HFF-Myc (cell line): ENCODE measurements around the gene JARID2.

Experiments
- DNase-seq: peaks from one replicate; pipeline ENCODE4 v3.0.0-alpha.2; 2011; ENCODE audit warnings: low read depth; ENCODE audit errors: extremely low read depth
- H3K4me3 ChIP-seq: replicated peaks from 2 replicates; pipeline ENCODE4 v1.5.1; 2011; ENCODE audit warnings: low read depth, mild to moderate bottlenecking, control low read depth, low read length
- TF ChIP-seq, protein P1 (sequence below): IDR thresholded peaks from 2 replicates; pipeline ENCODE4 v1.5.1; 2012; ENCODE audit warnings: mild to moderate bottlenecking, low read depth, low read length, control low read depth; ENCODE audit errors: missing control alignments

JARID2 gene

DNA sequence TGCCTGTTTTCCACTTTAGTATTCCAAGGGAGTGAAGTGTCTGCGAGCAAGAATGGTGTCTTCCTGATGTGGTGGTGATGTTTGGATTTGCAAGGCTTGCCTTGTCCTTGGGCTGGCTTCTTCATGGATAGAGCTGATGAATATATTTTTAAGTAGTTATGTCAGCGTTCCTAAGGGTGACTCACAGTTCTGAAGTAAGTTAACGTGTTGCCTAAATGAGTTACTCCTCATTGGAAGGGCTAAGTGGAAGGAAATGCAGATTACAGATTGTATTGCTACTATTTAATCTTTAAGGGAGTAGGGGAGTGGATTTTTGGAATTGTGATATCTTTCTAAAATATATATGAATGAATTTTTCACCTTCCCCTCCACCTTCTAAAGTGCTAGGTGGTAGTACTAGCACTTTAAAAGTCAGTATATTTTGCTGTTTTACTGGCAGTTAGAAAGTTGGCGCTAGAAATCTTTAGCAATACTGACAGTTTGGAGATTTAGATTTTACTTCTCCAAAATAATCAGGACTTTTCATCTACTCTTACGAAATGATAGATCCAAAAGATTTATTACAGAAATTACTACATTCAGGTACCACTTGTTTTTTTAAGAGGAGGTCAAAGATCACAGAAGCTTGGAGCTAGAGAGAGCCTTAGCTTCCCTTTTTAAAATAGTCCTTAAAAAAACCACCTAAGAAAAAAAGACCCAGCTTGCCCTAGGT, 197.4 kb downstream of the JARID2 start:
- peak; percentile 33 for DNase-seq
- TF ChIP-seq, protein P1, sequence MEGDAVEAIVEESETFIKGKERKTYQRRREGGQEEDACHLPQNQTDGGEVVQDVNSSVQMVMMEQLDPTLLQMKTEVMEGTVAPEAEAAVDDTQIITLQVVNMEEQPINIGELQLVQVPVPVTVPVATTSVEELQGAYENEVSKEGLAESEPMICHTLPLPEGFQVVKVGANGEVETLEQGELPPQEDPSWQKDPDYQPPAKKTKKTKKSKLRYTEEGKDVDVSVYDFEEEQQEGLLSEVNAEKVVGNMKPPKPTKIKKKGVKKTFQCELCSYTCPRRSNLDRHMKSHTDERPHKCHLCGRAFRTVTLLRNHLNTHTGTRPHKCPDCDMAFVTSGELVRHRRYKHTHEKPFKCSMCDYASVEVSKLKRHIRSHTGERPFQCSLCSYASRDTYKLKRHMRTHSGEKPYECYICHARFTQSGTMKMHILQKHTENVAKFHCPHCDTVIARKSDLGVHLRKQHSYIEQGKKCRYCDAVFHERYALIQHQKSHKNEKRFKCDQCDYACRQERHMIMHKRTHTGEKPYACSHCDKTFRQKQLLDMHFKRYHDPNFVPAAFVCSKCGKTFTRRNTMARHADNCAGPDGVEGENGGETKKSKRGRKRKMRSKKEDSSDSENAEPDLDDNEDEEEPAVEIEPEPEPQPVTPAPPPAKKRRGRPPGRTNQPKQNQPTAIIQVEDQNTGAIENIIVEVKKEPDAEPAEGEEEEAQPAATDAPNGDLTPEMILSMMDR = no peak

DNA sequence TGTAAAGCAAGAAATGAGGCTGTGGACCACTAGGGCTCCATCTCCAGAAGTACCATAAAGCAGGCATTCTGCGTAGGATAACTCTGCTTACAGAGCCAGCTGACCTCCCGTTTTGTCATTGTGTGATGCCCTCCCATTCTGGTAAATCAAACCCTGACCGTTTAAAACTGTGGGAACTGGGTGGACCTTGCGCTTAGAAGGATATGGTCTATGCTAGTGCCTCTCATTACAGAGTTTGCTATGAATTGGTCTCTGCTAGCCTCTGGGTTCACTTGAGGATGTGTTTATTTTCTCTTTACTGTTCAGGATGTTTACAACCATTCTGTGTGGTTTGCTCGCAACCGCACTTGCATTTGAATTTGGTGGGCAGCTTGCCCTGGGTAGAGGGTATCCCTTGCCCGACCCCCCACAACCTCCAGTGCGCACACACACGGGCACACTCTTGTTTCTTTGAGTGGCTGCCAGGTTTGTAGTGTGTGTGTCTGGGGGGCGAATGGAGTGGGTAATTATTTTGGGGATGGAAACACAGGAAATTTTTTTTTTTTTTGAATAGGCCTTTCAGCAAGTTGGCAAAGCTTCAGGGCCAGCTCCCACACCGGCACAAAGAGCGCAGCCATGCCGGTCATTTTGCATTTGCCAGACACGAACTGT, 198.3 kb downstream of the JARID2 start:
- TF ChIP-seq, protein P1 = no peak
- no peak overlapping the region for H3K4me3 ChIP-seq
- DNase-seq = no peak

More for the DNA sequence above, 197.4 kb downstream of the JARID2 start:
- H3K4me3 ChIP-seq = no peak overlapping the region

DNA sequence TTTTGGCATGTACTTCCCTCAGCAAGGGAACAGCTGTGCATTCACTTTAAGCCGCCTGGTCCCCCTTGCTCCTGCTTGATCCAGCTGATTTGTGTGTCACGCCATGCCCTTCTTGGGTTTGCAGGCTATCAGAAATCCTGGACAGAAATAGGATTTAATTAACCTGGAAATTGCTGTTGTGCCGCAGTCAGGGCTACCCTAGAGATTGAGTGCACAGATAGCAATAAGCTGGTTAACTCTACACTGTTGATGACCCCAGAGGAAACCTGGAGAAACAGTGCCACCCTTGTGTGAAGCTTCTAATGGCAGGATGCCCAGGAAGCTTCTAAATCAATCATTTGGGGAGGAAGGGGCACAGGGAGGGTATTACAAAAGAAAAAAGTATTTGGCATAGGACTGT, 199.0 kb downstream of the JARID2 start:
- TF ChIP-seq, protein P1 = no peak
- no peak overlapping the region for H3K4me3 ChIP-seq
- DNase-seq = no peak

DNA sequence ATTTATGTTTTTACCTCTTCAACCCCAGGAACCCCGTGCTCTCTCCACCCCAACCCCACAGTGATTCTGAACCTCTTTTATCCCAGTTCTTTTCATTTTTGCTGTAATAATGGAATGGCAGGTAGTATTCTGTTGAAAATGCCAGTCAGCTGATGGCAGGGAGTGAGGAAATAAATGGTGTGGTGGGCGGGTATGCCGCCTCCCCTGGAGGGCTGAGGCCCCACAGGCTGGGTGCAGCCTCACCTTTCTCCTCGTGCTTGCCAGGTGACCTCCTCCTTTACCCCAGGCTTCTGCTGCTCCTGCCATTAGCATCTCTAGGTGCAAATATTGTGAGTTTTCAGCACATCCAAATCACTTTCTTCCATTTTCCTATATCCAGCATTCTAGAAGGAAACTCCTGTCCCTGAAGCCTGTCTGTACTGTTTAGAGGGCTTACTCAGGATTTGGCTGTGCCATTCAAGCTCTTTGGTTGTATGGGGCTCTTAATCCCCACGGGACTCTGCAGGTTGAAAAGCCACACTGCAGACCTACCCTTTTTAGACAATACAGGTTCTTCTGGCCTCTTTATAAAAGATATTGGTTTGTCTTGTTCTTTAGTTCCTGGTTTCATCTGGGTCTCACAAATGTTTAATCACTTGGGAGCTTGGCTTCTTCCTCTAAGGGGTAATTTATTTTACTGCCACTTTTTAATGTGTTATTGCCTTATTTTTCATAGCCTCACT, 201.8 kb downstream of the JARID2 start:
- TF ChIP-seq, protein P1 = no peak
- no peak overlapping the region for H3K4me3 ChIP-seq
- DNase-seq = no peak

DNA sequence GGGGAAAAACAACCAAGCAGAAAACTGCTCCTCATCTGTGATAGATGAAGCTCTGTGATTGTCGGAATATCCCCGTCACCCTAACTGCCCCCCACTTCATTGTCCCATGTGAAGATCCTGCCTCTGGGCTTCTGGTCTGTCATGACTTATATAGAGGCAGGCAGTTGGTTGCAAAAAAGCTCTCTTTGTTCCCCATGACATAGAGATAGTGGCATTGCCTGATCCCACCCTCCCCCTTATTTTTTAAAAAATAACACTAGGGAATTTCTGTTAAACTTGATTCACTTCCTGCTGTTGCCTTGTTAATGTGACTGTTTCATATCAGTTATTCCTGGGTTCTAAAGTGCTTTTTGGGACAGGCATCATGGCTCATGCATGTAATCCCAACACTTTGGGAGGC, 203.1 kb downstream of the JARID2 start:
- no peak for DNase-seq
- TF ChIP-seq, protein P1 = no peak
- H3K4me3 ChIP-seq = no peak overlapping the region

DNA sequence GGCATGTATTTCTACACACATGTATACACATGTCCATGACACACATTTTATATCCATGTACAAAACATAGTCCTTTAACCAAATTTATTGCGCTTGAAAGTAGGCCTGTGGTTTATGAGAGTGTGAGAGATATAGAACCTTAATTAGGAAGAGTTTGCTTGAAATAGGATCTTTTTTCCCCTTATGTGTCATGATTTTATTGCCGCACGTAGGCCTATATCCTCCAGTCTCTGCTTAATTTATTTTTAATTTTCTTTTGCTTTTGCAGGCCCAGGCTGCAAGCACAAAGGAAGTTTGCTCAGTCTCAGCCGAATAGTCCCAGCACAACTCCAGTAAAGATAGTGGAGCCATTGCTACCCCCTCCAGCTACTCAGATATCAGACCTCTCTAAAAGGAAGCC, 205.9 kb downstream of the JARID2 start:
- no peak for DNase-seq
- TF ChIP-seq, protein P1 = no peak
- H3K4me3 ChIP-seq = no peak overlapping the region
